Endometrial microvascular endothelial cells (primary cell): ENCODE results near the gene AOPEP. TPM values are rescaled to one million over a fixed set of nuclear protein-coding genes. Genes with fewer than 3 reads are reported as not detected.

Experiments used
- in situ Hi-C: cut with HindIII; loops from 2 replicates; pipeline ENCODE4 v1.10.0; 2017; ENCODE audit warnings: low sequenced_read_pairs, low pct_unique_long_range_greater_than_20kb; ENCODE audit errors: inconsistent ontology term
- total RNA-seq: library from RNA; depleted of rRNA; stranded (reverse); fragments of >200 nt; gene quantifications from one replicate; pipeline ENCODE4 v1.2.3, GENCODE V29; 2015; ENCODE audit errors: inconsistent ontology term

AOPEP gene
- total RNA-seq, 1 donor from 2014 or later = 48.9 TPM

DNA sequence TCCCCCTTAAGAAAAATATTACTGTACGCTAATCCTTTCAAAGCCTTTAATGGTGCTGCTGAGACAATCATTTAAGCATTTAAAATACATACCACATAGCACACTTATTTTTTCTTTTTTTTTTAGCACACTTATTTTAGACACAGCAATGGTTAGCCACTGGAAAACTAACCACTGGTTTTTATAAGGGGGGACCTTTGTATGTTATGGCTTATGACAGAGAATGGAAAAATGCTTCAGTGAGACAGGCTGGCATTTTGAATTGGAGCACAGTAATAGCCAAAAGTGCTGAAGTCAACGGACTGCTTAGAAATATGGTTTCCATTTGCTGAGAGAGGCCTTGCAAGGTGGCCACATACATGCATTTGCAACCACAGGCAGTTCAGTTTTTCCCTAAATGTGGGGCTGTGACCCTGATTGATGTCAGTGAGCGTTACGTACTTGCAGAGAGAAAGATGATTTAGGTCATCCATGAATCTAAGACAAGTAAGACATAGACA lies 28.5 kb downstream of the AOPEP start:
- in situ Hi-C loops = no loop called here

DNA sequence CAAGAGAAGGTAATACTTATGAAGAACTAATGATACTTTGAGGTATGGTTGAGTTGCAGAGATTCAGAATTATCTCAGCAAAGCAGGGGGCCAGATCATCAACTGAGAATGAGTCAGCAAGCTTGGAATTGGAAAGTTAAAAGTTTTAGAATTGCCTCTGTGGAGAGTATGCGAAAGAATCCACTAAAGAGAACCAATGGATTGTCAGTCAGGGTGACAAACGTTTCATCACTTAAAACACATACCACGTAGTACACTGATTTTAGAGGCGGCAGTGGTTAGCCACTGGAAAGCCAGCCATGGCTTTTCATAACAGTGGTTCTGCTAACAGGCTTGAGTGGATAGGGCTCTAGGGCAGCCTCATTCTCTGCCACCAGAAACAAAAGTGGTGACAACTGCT lies 30.7 kb downstream of the AOPEP start:
- in situ Hi-C loops = no loop called here

DNA sequence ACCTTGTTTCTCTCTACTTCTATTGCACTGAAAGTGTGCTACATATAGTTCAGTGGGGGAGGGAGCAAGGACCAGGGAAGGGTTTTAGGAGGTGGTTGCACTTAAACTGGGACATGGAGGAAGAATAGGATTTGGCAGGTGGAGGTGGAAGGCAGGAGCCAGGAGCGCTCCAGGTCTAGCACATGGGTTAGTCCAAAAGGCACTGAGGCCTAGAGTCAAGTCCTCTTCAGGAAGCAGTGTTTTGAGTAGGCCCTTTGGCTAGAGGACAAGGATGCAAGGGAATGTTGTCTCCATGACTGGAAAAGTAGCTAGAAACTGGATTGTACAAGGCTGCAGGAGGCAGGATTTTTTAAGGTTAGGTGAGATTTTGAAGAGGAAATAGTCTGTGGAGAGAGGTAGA lies 31.5 kb downstream of the AOPEP start:
- in situ Hi-C loops = no loop called here

DNA sequence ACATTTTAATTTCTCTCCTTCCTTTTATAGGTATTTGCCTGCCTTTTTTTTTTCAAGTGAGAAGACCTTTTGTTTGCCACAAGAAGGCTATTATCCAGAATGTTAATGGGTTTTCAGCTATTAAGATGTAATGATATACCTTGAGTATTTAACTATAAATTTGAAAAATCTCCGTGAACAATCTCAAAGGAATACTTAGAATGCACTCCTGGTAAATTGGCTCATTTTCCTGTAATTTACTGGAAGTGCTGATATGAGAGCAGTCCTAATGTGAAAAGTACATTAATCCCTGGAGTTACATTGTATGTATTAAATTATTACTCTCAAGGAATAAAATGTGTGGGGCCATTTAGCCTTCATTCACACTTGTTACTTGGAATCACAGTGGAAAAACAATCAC lies 32.4 kb downstream of the AOPEP start:
- in situ Hi-C loops = no loop called here

DNA sequence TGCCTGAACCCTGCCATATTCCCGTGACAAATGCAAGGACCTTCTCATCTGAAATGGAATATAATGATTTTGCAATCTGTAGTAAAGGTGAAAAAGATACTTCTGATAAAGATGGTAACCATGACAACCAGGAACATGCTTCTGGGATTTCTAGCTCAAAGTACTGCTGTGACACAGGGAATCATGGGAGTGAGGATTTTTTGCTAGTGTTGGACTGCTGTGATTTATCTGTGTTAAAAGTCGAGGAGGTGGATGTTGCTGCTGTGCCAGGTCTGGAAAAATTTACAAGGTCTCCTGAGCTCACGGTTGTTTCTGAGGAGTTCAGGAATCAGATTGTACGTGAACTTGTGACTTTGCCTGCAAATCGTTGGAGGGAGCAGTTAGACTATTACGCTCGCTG lies 33.5 kb downstream of the AOPEP start:
- in situ Hi-C loops = no loop called here

DNA sequence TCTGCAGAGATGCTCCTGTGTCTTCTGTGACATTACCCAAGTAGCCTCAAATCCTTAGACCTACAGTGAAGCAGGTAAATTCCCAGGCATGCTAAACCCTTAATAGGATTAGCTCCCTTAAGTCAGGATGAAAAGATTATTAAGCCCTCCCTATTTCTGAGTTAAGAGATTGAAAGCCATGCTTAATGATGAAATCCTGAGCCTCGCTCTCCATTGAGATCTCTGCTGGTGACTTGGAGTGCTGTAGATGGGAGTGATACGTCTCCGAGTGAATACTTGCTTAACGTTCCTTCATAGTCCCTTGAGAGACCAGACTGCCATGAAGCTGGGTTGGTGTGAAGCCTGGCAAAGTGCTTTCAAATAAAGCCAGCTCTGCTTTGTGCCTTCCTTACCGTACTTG lies 34.2 kb downstream of the AOPEP start:
- in situ Hi-C loops = no loop called here

DNA sequence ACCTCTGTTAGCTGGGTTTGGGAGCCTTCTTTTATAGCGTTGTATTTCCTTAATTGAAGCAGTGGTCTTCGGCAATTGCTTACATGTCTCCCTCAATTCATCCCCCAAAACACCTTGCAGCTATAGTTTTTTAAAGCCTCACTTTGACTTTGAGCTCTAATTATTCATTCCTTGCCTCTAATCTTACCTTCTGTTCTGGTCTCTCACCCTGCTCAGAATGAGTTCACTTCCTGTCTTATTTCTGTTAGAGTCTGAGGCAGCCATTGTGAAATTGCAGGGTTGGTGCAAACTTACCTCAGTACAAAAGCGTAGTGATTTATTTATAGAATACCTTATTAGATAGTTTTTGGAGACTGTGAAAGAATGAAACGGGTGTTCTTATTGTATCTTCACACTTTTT lies 35.0 kb downstream of the AOPEP start:
- in situ Hi-C loops = no loop called here

DNA sequence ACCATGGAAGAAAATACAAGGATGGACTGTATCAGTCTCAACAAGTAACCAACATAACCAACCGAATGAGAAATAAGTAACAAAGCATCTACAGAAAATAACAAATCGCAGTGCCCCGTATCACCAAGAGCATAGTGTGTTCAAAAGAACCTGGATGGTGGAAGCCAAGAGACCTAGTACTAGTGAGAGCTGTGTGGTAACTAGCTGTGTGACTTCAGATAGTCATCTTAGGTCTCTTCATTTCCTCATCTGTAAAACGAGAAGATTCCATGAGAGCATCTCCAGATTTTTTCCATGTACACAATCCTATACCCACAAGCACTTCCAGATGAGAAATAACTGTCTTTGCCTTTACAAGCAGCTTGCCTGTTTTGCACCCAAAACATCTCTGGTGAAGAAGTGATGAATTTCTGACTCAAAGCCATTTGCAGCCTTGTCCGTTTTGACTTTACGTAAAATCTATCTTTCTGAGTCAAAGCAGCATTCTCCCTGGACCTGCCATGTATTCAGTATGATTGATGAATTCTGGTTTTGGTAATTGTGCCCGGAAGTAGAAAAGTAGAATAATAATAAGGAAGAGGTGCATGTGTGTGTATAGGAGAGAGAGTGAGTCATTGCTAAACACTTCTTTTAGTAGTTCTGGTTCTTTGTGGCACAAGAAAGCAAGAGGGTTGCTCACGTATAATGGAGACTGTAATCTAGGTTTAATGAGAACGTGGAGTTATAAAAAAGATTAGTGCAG lies 41.0 kb downstream of the AOPEP start:
- in situ Hi-C loops = no loop called here

DNA sequence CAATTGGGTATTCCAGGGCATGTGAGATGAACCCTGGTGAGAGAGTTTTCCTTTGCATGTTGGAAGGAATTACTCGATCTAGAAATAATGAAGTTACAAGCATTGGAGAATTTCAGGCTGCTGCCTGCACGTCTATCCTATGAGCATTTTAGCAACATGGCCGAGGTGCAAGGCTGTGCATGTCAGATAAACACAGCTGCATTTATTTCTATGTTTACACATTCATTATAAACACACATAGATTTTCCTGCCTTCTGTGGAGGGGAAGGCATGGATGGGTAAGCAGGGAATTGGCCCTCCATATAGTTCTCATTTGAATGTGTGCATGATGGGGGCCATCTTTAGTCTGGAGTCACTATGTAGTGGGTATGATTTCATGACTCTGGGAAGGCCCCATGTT lies 42.3 kb downstream of the AOPEP start:
- in situ Hi-C loops = no loop called here

DNA sequence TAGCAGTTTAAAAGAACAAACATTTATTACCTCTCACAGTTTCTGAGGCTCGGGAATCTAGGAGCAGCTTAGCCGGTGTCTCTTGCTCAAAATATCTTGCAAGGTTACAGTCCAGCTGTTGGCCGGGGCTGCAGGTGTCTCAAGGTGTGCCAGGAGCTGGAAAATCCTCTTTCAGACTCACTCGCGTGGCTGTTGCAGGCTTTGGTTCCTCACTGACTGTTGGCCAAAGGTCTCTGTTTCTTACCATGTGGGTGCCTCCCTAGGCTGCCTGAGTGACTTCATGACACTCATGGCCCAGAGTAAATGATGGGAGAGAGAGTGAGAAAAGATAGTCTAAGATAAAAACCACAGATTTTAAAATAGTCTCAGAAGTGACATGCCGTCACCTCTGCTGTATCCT lies 43.8 kb downstream of the AOPEP start:
- in situ Hi-C loops = no loop called here

DNA sequence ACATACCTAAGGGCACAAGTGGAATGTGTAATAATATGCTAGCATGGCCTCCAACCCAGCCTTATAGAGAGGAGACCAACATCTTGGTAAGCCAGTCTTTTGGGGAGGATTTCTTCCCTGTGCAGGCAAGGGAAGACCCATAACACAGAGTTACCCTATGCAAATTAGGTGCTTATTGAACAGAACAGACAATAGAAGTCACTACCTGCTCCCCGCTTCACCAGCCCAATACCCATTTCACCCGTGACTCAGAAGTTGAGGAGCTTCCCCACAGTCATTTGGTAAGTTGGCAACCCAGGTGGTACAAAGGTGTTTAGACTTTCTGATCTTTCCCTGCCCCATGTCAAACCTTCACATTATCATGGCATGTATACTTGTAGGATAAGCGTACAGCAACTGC lies 44.6 kb downstream of the AOPEP start:
- in situ Hi-C loops = no loop called here

DNA sequence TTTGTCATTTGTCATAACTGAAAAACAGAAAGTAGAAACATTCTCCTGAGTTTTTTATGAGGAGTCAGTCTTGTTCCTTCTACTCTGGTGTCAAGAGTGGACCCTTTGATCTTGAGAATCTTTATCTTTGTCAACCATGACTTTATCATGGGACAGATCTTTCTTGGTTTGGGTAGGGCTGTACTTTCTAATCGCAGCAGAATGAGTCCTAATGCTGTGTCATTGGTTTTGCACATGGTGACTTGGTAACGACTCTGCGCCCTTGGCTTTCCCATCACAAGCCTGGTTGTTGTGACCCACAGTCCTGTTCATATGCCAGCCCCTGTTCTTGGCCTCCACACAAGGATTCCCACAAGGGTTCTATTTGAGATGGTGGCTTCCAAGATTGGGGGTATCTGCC lies 45.6 kb downstream of the AOPEP start:
- in situ Hi-C loops = no loop called here

DNA sequence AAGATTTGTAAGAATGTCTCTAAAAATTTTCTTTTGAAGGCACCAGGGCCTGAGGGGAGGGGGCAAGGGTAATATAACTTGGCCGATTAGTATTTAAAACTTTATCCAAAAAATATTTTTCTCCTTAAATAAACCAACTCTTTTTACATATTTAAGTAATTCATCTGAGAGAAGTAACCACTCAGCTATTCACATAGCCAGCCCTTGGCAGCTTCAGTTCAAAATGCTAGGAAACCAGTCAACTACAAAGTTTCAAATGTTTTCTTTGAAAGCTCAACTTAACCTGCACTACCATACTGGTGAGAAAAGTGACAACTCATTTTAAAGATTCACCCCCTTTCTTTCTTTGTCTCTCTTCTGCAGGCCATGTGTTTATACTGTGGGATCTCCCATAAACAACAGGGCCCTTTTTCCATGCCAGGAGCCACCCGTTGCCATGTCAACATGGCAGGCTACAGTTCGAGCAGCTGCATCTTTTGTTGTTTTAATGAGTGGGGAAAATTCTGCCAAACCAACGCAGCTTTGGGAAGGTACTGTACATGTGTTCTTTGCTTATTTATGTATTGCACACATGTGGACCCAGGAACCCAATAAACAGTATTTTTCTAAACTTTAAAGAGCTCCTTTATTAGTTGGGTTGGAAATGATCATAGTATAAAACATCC lies 46.3 kb downstream of the AOPEP start:
- in situ Hi-C loops = no loop called here

DNA sequence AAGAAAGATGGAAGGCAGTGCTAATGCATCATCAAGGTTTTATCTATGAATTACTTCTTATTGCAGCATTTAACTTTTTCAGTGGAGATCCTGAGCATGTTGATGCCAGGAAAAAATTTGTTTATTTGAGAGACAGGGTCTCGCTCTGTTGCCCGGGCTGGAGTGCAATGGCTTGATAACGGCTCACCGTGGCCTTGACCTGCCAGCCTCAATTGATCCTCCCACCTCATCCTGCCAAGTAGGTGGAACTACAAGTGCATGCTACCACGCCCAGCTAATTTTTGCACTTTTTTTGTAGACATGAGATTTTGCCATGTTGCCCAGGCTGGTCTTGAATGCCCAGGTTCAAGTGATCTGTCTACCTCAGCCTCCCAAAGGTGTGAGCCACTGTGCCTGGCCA lies 47.2 kb downstream of the AOPEP start:
- in situ Hi-C loops = no loop called here

DNA sequence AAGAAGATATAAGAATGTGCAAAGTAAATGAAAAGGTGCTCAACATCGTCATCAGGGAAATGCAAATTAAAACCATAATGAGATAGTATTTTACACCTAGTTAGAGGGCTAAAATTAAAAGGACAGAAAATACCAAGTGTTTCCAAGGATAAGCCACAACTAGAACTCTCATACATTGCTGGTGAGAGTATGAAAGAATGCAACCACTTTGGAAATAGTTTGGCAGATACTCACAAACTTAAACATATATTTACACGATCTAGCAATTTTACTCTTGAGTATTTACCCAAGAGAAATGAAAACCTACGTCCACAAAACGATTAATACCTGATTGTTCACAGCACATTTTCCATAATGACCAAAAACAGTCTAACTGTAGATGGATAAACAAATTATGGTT lies 51.5 kb downstream of the AOPEP start:
- in situ Hi-C loops = no loop called here

DNA sequence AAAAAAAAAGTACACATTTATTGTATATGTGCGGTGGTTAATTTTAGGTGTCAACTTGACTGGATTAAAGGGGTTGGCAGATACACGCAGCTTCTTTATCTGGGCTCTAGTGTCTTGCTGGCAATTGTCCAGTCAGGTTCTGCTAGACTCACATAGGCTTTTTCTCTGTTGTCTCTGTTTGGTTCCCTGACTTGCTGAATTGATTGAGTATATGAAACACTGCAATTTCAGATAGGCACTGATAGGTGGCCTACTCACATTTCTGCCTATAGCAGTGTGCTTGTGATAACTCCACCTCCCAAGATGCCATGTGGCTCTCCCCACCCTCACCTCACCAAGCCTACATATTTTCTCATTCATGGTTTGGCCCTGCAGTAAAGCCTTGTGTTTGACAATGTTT lies 52.5 kb downstream of the AOPEP start:
- in situ Hi-C loops = no loop called here

DNA sequence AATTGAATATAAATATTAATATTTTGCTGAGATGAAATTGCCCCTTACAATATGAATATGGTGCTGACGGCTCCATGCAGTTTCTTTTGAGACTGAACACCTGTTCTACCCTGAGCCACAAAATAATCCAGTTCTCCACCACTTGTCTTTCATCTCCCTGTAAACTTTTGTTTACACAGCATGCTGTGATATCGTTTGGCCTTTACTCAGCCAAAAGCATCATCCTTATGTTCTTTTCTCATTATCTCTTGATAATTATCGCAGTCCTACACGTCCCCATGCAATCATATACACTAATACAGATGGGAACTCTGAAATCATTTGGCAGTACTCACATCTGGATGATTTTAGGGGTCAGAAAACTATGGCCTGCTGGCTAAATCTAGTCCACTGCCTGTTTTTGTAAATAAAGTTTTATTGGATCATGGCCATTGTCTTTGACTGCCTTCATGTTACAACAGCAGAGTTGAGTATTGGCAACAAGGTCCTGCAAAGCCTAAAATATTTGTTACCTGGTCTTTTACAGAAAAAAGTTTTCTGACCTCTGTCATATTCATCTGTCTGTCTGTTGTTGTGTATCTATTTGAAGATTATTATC lies 53.3 kb downstream of the AOPEP start:
- in situ Hi-C loops = no loop called here

DNA sequence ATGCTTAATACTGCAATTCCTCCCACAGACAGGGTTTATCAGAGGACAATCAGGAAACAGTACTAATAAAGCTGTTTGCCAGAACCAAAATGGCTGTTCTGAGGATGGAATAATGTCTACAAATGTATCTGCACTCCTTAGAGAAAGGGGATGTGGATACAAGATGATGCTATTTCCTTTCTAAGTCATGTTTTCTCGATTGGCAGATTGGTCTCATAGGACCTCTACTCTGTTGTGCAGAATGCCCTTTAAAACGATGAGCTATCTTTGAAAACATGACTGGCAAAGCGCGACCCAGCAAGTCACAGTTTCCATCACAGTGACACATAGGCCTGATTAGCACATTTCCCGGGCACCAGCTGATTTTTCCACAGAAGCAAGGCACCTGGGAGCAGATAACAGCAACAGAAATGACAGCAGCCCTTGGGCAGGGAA lies 54.0 kb downstream of the AOPEP start:
- in situ Hi-C loops = no loop called here

DNA sequence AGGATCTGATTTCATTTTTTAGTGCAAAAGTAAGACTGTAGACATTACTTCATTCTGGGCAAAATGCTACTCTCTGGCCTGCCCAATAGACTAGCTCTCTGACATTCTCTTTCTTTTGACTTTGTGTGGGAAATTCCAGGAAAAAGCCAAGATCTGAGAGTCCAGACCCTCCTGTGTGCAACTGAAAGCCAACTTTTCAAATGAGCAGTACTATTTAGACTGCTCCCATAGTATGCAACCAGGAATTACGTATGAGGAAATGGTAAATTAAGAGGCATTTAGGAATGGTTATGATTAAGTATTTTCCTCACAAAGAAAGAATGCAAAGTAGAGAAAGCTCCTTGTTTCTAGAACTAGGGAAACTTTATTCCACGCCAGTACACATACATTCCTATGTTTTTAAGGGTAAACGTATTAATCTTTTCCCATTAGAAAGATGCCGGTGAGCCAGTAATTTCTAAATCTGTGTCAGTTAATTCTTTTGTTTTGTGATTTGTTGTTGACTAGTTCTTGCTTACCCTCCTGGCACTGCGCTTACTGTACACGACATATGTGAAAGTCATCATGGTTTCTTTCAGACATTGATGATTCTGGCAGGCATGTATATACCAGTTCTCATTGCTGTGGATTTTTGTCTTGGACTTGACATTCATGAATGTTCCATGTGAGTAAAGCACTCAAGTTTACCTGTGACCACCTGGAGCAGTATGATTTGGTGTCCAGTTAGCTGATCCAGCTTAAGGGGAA lies 56.0 kb downstream of the AOPEP start:
- in situ Hi-C loops = no loop called here
